ENCODE measurements around the gene TPTE2.
"Not testable (repeated sequence)": the region's sequence is repeated elsewhere in the genome, so short reads cannot be mapped to it uniquely, and the experiment has no call there.

DNA sequence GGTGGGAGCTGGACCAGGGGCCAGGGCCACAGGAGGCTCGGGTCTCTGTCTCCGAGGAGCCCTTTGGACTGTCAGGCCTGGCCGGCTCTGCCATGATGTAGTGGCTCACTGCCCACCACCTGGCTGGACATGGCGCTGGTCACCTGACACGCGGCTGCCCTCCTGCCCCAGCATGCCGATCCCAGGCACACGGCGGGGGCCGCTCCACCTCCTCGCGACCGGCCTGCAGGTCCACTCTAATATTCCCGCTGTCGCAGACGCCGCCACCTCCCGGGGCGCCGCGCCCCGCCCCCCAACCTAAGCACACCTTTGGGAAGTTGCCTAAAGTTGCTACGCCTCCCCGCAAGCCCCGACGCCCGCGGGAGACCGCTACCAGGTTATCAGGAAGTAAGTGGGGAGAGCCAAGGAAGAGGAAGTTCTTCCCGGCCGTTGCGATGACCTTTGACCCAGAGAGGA, at the start of gene TPTE2:
- TF ChIP-seq, protein P1, sequence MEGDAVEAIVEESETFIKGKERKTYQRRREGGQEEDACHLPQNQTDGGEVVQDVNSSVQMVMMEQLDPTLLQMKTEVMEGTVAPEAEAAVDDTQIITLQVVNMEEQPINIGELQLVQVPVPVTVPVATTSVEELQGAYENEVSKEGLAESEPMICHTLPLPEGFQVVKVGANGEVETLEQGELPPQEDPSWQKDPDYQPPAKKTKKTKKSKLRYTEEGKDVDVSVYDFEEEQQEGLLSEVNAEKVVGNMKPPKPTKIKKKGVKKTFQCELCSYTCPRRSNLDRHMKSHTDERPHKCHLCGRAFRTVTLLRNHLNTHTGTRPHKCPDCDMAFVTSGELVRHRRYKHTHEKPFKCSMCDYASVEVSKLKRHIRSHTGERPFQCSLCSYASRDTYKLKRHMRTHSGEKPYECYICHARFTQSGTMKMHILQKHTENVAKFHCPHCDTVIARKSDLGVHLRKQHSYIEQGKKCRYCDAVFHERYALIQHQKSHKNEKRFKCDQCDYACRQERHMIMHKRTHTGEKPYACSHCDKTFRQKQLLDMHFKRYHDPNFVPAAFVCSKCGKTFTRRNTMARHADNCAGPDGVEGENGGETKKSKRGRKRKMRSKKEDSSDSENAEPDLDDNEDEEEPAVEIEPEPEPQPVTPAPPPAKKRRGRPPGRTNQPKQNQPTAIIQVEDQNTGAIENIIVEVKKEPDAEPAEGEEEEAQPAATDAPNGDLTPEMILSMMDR (IDR thresholded peaks at IDR 0.05): not testable (repeated sequence)
- TF ChIP-seq POLR2A (IDR thresholded peaks at IDR 0.05): not testable (repeated sequence)

All from right lobe of liver (tissue), 4 donors.